Fibroblast of the aortic adventitia (primary cell): ENCODE measurements around the gene RBM41. TPM values are rescaled to one million over a fixed set of nuclear protein-coding genes. Genes with fewer than 3 reads are reported as not detected.
A peak's percentile ranks its signal among the peaks of the same experiment; 100 is the strongest.
"Not testable (repeated sequence)": the region's sequence is repeated elsewhere in the genome, so short reads cannot be mapped to it uniquely, and the experiment has no call there.

ENCODE experiments used
- DNase-seq: peaks from one replicate; pipeline ENCODE4 v3.0.0-alpha.2; 2010; ENCODE audit warnings: low read depth
- H3K4me3 ChIP-seq: 2 replicates; pipeline ENCODE4 v1.5.1; 2011; ENCODE audit warnings: low read depth, mild to moderate bottlenecking, control low read depth, low read length, moderate library complexity
- total RNA-seq: library from RNA; depleted of rRNA; stranded (reverse); fragments of >200 nt; gene quantifications from 2 replicates; pipeline ENCODE4 v1.2.3, GENCODE V29; 2012; ENCODE audit warnings: low replicate concordance
- TF ChIP-seq, protein P1 (sequence below): IDR thresholded peaks from 2 replicates; pipeline ENCODE4 v1.5.1; 2011; ENCODE audit warnings: mild to moderate bottlenecking, low read length, control low read depth, inconsistent platforms; ENCODE audit not compliant: insufficient read depth

The RBM41 gene
- total RNA-seq, 1 donor, result 17.4 TPM

DNA sequence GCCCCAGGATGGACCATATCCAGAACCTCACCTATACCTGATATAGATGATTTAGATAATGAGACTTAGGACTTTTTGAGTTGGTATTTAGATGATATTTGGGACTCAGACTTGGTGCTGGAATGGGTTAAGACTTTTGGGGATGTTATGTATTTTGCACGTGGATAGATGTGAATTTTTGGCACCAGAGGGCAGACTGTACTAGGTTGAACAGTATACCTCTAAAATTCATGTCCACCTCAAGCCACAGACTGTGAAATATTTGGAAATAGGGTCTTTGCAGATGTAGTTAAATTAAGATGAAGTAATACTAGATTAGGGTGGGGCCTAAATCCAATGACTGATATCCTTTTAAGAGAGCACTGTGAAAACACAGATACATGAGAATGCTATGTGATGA lies 15.6 kb downstream of the RBM41 start:
- peak; percentile 28 for DNase-seq
- no peak overlapping the region for H3K4me3 ChIP-seq
- TF ChIP-seq, protein P1, sequence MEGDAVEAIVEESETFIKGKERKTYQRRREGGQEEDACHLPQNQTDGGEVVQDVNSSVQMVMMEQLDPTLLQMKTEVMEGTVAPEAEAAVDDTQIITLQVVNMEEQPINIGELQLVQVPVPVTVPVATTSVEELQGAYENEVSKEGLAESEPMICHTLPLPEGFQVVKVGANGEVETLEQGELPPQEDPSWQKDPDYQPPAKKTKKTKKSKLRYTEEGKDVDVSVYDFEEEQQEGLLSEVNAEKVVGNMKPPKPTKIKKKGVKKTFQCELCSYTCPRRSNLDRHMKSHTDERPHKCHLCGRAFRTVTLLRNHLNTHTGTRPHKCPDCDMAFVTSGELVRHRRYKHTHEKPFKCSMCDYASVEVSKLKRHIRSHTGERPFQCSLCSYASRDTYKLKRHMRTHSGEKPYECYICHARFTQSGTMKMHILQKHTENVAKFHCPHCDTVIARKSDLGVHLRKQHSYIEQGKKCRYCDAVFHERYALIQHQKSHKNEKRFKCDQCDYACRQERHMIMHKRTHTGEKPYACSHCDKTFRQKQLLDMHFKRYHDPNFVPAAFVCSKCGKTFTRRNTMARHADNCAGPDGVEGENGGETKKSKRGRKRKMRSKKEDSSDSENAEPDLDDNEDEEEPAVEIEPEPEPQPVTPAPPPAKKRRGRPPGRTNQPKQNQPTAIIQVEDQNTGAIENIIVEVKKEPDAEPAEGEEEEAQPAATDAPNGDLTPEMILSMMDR, result peak; percentile 9

DNA sequence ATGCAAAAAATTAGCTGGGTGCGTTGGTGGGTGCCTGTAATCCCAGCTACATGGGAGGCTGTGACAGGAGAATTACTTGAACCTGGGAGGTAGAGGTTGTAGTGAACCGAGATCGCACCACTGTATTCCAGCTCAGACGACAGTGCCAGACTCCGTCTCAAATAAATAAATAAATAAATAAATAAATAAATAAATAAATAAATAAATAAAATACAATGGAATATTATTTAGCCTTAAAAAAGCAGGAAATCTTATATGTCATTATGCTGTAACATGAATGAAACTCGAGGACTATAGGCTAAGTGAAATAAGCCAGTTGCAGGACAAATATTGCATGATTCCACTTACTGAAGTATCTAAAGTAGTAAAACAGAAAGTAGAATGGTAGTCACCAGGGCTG lies 42.5 kb downstream of the RBM41 start:
- no peak for DNase-seq
- H3K4me3 ChIP-seq, result no peak overlapping the region
- TF ChIP-seq, protein P1, result no peak

DNA sequence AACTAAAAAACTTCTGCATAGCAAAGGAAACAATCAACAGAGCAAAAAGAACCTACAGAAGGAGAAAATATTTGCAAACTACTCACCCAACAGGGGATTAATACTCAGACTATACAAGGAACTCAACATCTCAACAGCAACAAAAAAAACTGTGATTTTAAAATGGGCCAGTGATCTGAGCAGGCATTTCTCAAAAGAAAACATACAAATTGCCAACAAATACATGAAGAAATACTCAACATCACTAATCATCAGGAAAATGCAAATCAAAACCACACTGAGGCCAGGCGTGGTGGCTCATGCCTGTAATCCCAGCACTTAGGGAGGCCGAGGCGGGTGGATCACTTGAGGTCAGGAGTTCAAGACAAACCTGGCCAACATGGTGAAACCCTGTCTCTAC lies 60.9 kb downstream of the RBM41 start:
- H3K4me3 ChIP-seq, DNase-seq: not testable (repeated sequence)

DNA sequence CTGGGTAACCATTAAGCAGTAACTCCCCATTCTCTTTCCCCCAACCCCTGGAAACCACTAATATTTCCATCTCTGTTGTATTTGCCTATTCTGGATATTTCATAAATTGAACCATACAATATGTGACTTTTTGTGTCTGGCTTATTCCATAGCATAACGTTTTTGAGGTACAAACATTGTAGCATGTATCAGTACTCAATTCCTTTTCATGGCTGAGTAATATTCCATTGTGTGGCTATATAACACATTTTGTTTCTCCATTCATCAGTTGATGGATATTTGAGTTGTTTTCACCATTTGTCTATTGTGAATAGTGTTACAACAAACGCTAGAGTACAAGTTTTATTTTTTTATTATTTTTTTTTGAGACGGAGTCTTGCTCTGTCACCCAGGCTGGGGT lies 63.6 kb downstream of the RBM41 start:
- DNase-seq, result no peak
- no peak overlapping the region for H3K4me3 ChIP-seq
- TF ChIP-seq, protein P1, result no peak

DNA sequence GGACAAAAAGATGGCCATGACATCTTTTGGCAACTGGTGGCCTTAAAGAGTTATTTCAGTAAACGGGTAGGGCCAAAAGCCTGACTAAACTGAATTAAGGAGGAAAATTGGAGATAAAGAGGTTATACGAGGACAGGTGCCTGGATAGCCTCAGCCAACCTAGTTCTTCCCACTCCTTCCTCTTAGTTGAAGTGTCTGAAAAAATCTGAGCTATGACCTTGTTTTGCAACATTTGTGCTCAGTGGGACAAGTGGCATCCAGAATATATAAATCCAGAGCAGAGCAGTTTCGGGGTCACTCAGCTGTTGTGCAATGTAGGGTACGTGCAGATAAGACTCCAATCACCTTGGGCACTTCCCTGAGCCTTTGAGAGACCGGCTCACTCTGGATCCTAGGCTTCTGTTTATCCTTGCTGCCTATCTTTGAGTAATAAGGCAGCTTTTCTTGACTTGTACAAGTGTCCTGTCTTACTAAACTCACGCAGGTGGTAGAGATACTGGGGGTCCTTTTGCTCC lies 68.4 kb downstream of the RBM41 start:
- no peak overlapping the region for H3K4me3 ChIP-seq
- TF ChIP-seq, protein P1, result no peak
- no peak for DNase-seq

DNA sequence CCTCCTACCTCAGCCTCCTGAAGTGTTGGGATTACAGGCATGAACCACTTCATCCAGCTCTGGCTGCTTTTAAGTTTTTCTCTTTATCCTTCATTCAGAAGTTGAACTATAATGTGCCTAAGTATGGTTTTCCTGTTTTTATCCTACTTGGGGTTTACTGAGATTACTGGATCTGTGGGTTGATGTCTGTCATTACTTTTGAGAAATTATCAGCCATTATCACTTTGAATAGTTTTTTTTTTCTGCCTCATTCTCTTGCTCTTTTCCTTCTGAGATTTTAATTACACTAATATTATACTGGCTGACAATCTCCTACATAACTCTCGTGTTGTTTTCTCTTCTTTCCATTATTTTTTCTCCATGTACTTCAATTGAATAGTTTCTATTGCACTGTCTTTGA lies 71.0 kb downstream of the RBM41 start:
- TF ChIP-seq, protein P1, result no peak
- DNase-seq, result no peak
- no peak overlapping the region for H3K4me3 ChIP-seq

DNA sequence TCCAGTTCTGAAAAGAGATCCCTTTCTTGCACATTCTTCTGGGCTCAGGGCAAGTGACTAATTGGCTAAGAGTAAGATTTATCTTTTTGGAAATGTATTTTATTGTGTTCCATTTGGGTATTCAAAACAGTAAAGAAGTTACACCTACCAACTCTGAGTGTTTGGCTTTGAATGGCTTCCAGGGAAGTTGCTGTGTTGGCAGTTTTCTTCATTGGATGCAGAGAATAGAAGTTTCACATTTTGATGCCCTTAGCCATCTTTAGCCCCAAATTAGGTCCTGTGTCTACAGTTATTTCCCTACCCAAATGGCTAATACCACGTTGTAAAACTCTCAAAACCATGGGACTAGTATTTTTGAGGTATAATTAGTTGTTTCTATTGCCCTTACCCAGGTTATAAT lies 88.9 kb downstream of the RBM41 start:
- H3K4me3 ChIP-seq, result no peak overlapping the region
- TF ChIP-seq, protein P1, result no peak
- no peak for DNase-seq

DNA sequence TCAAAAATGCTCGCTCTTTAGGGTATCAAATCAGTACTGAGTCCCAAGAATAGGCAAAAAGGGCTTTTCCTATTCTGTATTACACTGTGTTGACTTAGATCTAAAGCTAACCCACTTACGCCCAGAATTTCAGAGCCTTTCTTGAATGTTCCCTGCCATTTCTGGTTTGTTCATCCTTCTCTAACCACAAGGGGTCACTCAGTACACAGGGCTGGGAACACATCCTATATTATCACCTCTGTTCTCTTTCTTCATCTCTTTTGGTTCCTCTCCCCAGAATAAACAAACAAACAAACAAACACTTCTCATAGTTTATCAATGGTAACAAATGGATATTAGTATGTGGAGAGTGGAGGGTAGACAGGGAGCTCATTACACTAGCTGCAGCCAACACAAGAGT lies 93.1 kb downstream of the RBM41 start:
- no peak overlapping the region for H3K4me3 ChIP-seq
- peak; percentile 45 for DNase-seq
- TF ChIP-seq, protein P1, result peak; percentile 65
